WERI-Rb-1 (cell line): ENCODE measurements around the gene RPL31.

Source experiments
- DNase-seq: peaks from one replicate; pipeline ENCODE4 v3.0.0-alpha.2; 2020
- H3K27ac ChIP-seq: fragments of 250-450 bp; sonication (Bioruptor Pico); 2 replicates; pipeline ENCODE4 v1.5.1; 2020; ENCODE audit warnings: mild to moderate bottlenecking, moderate library complexity
- H3K27me3 ChIP-seq: fragments of 250-450 bp; sonication (Bioruptor Pico); 2 replicates; pipeline ENCODE4 v1.5.1; 2021; ENCODE audit warnings: mild to moderate bottlenecking, low read depth, moderate library complexity; ENCODE audit not compliant: insufficient read depth, severe bottlenecking
- H3K36me3 ChIP-seq: fragments of 250-450 bp; sonication (Bioruptor Pico); 2 replicates; pipeline ENCODE4 v1.5.1; 2020; ENCODE audit warnings: mild to moderate bottlenecking, moderate library complexity
- H3K4me3 ChIP-seq: 2 replicates; pipeline ENCODE4 v1.5.1; 2011; ENCODE audit warnings: low read depth, mild to moderate bottlenecking, control low read depth, low read length
- H3K9me3 ChIP-seq: fragments of 250-450 bp; sonication (Bioruptor Pico); 2 replicates; pipeline ENCODE4 v1.5.1; 2021; ENCODE audit warnings: mild to moderate bottlenecking, moderate library complexity; ENCODE audit not compliant: severe bottlenecking
- CTCF ChIP-seq: IDR thresholded peaks from 2 replicates; pipeline ENCODE4 v1.5.1; 2011; ENCODE audit warnings: low read depth, mild to moderate bottlenecking, control low read depth, inconsistent platforms, low read length

Gene RPL31

GRCh38 chr2:101025561-101025960 lies 23.5 kb downstream of the RPL31 start:
- DNase-seq: no peak
- H3K36me3 ChIP-seq: peaks cover 66% of the 10 kb centered on the region
- no peak overlapping the region for H3K27ac ChIP-seq
- H3K9me3 ChIP-seq: no peaks in the 10 kb centered on the region
- H3K4me3 ChIP-seq: no peak overlapping the region
- TF ChIP-seq CTCF: no peak
- H3K27me3 ChIP-seq: no peaks in the 10 kb centered on the region

- Histone ChIP-seq H3K36me3 (peaks cover 65% of the 10 kb centered on the region), H3K27me3 (no peaks in the 10 kb centered on the region), H3K9me3 (no peaks in the 10 kb centered on the region), H3K4me3 (no peak overlapping the region), H3K27ac (no peak overlapping the region)
- DNase-seq: no peak
- no peak for TF ChIP-seq CTCF
Observed at GRCh38 chr2:101026253-101026701, 24.2 kb downstream of the RPL31 start.

GRCh38 chr2:101026923-101027469 lies 24.9 kb downstream of the RPL31 start:
- no peak for DNase-seq
- peaks cover 62% of the 10 kb centered on the region for H3K36me3 ChIP-seq
- no peak for TF ChIP-seq CTCF

GRCh38 chr2:101027852-101028251 lies 25.8 kb downstream of the RPL31 start:
- H3K27ac ChIP-seq: no peak overlapping the region
- no peak overlapping the region for H3K4me3 ChIP-seq
- no peaks in the 10 kb centered on the region for H3K27me3 ChIP-seq
- peaks cover 65% of the 10 kb centered on the region for H3K36me3 ChIP-seq
- no peak for TF ChIP-seq CTCF
- no peaks in the 10 kb centered on the region for H3K9me3 ChIP-seq
- DNase-seq: no peak

More at GRCh38 chr2:101026923-101027469, 24.9 kb downstream of the RPL31 start:
- Histone ChIP-seq H3K9me3 (no peaks in the 10 kb centered on the region), H3K4me3 (no peak overlapping the region), H3K27ac (no peak overlapping the region), H3K27me3 (no peaks in the 10 kb centered on the region)

- TF ChIP-seq CTCF: no peak
- Histone ChIP-seq H3K27me3 (no peaks in the 10 kb centered on the region), H3K36me3 (peaks cover 80% of the 10 kb centered on the region), H3K27ac (no peak overlapping the region), H3K9me3 (no peaks in the 10 kb centered on the region), H3K4me3 (no peak overlapping the region)
- DNase-seq: no peak
Observed at GRCh38 chr2:101030866-101031554, 28.9 kb downstream of the RPL31 start.
